HG03139 (cell line): ENCODE results near the gene MED27.

Experiments
- ATAC-seq: cut with Tn5 transposase; IDR thresholded peaks from one replicate; pipeline ENCODE4 v1.9.1; 2021; ENCODE audit not compliant: unreplicated experiment

MED27 gene

DNA sequence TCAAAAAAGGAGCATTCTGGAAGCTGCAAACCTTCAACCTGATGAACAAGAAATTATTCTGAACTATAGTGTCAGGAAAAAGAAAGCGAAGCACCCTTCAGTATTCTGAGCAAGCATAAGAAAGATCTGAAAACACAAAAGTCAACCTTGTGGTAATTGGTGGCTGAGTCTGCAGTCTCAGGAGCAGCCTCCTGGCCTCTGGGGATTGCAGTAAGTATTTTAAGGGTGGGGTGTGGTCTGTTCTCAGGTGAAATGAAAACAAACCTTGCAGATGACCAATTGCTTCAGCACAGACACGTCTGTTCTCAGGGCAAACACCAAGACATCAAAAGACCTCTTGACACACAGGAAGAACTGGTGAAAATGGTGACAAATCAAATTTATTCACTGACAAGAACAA is 192.0 kb downstream of the MED27 start:
- ATAC-seq = no peak

DNA sequence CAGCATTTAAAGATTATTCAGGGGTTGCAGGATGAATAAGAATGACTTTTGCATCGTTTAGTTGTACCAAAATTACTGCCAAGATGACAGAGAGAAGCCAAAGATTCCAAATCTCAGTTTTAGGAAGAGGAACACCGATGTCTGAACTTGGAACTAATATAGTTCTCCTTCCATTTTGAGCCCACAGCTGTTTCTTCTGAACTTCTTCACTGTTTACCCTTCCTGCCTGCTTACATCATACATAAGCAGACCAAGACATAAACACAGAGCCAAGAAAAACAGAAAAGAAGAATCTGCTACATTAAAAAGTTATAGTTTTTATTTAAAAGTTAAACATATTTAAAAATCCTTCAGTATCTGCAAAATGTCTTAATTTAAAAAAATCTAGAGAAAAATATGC is 192.8 kb downstream of the MED27 start:
- no peak for ATAC-seq

DNA sequence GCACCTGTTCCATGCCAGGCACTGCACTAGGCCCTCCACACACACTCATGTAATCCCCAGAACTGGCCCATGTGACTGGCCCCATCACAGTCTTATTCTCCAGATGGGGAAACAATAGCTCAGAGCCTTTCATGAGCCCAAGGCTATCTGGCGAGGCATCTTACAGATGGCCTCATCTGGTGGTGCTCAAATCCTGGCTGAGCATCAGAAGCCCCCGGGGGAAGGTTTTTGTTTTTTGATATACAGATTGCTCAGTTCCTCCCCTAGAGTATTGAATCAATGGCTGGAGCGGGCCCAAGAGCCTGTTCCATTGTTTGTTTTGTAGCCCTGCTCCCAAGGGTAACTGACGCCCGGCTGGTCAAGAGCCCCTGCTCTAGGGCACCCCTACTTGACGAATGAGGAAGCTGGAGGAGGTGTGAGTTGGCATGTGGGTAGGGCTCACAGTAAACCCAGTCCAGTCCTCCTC is 194.5 kb downstream of the MED27 start:
- ATAC-seq = no peak

DNA sequence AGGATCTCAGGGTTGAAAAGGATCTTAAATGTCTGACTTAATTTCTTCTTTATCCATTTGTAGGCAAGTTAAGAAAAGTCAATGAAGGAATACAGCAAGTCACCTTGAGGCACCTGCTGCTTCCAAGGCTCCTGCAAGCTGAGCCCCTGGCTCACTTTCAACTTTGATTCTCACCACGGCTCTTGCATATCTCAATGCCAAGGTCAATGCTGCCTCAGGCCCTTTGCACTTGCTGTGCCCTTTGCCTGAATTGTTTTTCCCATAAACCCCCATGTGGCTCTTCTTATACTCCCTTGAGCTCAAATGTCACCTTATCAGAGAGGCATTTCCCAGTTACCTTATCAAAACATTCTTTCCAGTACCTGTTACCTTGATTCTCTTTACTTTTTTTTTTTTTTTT is 195.4 kb downstream of the MED27 start:
- no peak for ATAC-seq

GRCh38 chr9:131880833-131881583 is 198.7 kb downstream of the MED27 start:
- no peak for ATAC-seq

GRCh38 chr9:131879911-131880290 is 199.8 kb downstream of the MED27 start:
- no peak for ATAC-seq

- ATAC-seq = no peak
Measured at GRCh38 chr9:131879181-131879910, 200.3 kb downstream of the MED27 start.

DNA sequence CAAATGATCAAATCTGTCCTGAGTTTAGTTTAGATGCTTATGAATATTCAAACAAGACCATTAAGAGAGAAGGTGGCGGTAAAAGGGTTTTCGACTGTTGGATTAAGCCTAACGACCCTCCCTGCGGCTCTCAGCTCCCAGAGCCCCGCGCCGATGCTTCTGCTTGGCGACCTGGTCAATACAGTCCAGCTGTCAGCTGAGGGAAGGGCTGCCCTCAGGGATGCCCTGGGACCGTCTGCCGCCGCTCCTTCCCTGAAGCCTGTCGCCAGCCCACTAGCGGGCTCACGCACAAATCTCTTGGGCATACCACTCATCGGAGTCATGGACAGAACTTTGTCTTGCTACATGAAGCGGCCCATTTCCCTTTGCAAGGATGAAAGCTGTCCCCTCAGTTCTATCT is 203.2 kb downstream of the MED27 start:
- ATAC-seq = no peak

DNA sequence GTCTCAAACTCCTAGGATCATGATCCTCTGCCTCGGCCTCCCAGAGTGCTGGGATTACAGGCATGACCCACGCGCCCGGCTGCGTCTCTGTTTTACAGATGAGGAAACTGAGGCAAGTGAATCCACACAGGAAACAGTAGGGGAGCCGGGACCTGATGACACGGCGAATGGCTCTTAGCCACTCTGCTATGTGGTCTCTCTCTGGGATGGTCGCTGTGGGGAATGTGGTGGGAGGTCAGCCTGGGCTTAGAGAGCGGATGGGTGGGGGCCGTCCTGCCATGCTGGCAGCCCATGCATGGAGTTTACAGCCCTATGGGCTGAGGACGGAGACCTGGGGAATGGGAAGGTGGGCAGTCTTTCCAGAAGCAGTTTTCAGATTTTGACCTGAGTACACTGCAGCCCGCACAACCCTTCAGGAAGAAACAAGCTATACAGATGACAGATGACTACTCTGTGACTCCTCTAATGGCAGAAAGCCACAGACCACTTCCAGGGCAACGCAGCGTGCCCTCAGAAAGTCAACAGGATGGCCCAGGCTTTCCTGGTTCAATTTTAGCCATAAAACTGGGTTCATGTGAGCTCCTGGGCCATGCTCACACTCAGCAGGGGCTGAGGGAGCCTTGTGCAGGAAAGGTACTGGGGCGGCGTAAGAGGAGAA is 203.7 kb downstream of the MED27 start:
- ATAC-seq = no peak

DNA sequence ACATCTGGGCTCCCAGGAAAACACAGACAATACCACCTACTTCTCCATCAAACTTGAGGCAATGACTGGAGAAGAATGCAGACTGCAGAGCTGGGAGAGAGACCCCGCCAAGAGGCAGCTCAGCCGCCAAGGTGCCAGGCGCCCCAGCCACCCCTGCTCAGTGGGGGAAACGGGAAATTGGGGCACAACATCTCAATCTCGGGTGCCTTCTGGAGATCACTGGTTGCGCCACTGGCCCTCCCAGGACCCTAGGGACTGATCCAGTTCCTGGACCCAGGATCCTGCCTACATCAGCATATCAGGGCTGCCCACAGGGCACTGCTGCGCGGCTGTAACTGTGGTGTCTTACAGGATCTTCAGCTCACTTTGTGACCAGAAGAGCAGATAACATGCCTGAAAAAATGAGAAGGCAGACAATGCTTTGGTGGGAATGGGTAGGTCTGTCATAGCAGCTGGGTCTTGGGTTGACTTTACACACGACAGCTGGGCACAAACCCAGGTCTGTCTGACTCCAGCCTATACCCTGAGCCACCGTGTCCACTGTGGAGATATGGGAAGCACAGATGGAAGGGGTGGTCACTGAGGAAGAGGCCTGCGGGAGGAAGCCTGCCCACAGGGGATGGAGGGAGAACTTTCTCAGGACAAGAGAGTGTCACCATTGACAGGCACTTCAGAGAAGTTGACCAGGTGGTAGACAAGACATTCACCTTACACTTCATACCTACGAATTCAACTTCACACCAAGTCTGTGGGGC is 204.6 kb downstream of the MED27 start:
- ATAC-seq = no peak

- no peak for ATAC-seq
Measured at GRCh38 chr9:131874447-131874846, 205.2 kb downstream of the MED27 start.

DNA sequence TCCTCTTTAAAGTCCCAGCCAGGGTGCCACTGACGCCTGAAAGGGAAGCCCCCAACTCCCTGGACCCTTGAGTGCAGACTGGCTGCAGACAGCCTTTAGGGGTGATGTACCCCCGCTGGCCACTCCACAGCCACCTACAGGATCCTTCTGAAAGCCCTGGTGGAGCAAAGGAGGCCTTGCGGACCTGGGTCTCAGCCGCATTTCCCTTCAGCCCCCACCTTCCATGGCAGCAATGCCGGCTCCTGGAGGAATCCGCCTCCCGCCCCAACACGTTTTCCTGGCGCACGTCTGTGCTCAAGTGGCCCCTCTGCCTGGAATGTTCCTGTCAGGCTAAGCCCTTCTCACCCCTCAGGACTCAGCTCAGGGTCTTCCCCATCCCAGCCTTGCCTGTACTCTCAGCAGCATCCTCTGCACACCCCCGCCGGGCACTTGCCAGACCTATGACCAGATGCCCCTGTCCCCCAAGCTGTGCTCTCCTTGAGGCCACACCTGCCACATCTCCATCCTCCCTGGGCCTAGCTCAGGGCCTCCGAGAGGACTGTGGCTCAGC is 205.7 kb downstream of the MED27 start:
- ATAC-seq = no peak

DNA sequence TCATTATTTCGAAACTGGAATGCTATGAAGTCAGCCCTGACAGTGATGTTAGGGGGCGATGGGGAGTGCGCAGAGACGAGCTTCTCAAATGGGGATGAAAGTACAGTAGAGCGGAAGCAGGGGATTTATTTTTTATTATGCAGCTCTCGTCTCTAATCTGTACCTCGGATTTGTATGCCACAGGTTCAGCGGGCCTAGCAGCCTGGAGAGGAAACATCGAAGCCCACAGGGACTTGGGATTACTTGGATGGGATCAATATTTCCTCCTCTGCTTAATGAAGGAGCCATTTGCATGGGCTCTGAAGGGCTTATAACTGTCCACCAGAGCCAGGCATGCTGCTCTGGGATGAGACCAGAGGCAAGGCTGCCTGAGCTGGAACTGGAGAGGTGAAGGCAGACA is 206.3 kb downstream of the MED27 start:
- no peak for ATAC-seq

GRCh38 chr9:131872702-131873101 is 207.0 kb downstream of the MED27 start:
- no peak for ATAC-seq

DNA sequence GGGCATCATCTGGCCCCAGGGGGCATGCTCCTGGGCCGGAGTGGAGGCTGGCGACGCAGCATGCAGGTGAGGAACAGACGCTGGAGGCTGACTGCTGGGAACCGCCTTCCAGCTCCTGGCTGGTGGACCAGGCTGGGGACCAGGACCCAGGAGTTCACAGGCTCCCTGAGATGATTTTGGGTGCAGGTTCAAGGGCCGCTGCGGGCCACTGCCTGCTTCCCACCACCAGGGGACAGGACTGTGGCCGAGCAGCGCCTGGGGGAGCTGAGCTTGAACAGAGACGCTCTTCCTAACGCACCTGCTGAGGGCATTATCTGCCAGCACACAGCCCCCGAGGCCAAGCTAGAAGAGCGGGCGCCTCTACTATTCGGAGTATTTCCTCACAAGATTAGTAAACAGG is 207.7 kb downstream of the MED27 start:
- no peak for ATAC-seq

DNA sequence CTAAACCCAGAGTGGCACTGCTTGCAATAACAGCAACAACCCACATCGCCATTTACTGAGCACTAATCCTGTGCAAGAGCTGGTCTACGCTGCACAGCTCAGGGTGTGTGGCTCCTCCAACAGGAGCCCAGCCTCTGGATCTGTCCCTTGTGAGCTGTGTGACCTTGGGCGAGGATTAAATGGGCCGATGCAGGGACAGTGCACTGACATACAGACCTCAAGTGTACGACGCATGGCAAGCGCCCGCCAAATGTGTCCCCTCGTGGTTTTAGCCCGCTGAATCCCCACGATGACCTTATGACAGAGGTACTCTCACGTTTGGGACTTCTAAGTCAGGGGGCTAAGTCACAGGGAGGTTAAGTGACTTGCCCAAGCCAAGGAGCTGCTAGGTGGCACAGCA is 209.5 kb downstream of the MED27 start:
- no peak for ATAC-seq

DNA sequence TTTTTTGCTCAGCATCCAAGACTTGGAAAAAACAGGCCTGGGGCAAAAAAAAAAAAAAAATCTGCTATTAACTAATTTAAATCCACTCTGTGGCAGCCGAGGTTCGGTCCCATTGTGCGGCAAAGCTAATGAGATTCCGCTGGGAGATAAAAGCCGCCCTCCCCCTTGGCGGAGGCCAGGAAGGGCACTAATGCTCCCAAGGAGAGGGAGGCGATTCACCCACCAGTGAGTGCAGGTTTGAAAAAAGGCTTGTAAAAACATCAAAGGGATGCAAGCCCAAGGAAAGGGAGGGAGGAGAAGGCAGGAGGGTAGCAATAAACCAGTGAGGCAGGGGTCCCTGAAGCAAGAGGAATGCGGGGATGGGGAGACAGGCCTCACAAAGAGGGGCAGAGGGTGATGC is 210.3 kb downstream of the MED27 start:
- no peak for ATAC-seq

DNA sequence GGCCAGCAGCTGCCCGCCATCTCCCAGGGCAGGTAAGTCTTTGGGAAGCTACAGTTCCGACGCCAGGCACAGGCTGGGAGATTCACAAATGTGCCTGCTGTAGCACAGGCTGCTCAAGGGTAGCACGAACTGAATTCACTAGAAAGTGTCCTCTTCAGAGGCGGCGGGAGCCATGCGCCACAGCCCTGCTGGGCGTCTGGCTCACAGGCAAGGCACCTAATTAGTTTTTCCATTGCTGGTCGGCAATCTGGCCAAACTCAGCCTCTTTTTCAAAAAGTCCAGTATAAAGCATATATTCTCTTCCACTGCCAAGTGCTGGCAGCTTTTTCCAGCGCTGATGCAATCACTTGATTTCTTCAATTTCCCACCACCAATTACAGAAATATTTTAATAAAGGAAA is 210.9 kb downstream of the MED27 start:
- no peak for ATAC-seq

DNA sequence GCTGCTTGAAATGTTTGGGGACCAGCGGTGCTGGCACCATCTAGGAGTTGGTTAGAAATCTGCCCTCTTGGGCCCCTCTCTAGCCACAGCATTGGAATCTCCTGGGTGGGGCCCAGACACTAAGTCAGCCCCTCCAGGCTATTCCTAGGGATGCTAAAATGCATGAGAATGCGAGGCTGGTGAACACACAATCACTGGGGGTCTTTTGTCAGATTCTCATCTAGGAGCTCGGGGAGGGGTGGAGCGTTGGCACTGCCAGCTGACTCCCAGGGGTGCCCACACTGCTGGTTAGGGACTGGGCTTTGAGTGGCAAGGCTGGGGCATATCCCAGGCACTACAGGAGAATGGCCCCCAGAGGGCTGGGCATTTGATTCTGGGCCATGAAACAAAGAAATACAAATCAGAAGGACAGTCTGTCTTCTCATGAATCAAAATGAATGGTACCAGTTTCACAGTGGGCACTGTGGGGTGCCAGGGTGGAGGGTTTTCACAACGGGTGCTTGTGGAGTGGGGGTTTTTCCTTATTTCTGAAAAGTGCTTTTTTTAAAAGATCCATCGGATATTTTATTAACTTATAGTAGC is 212.0 kb downstream of the MED27 start:
- no peak for ATAC-seq

GRCh38 chr9:131865446-131866195 is 214.0 kb downstream of the MED27 start:
- ATAC-seq = no peak
